GM18505 (cell line): ENCODE results near the gene HDAC9.

Source experiments
- ATAC-seq: cut with Tn5 transposase; IDR thresholded peaks from one replicate; pipeline ENCODE4 v1.9.1; 2021; ENCODE audit not compliant: unreplicated experiment
- POLR2A ChIP-seq: IDR thresholded peaks from 4 replicates; pipeline ENCODE4 v1.6.1; 2011; ENCODE audit warnings: borderline replicate concordance; ENCODE audit not compliant: insufficient read depth, insufficient read length; ENCODE audit errors: extremely low read depth

Gene HDAC9

GRCh38 chr7:18503126-18503866 is 7.7 kb downstream of the HDAC9 start:
- TF ChIP-seq POLR2A, result no peak
- ATAC-seq, result no peak

GRCh38 chr7:18504965-18505364 is 9.4 kb downstream of the HDAC9 start:
- no peak for ATAC-seq
- TF ChIP-seq POLR2A, result no peak

- TF ChIP-seq POLR2A, result no peak
- peak; percentile 41 for ATAC-seq
These were observed 10.4 kb downstream of the HDAC9 start for GRCh38 chr7:18505870-18506460.

GRCh38 chr7:18508443-18509427 is 13.2 kb downstream of the HDAC9 start:
- peak; percentile 88 for ATAC-seq

GRCh38 chr7:18509481-18509880 is 13.9 kb downstream of the HDAC9 start:
- no peak for TF ChIP-seq POLR2A
- ATAC-seq, result no peak

More at GRCh38 chr7:18508443-18509427, 13.2 kb downstream of the HDAC9 start:
- peak; percentile 47 for TF ChIP-seq POLR2A

GRCh38 chr7:18511351-18512140 is 16.0 kb downstream of the HDAC9 start:
- TF ChIP-seq POLR2A, result no peak
- no peak for ATAC-seq

- no peak for ATAC-seq
- TF ChIP-seq POLR2A, result no peak
These were observed 17.8 kb downstream of the HDAC9 start for GRCh38 chr7:18513343-18513742.

- ATAC-seq, result no peak
- no peak for TF ChIP-seq POLR2A
These were observed 19.5 kb downstream of the HDAC9 start for GRCh38 chr7:18515067-18515466.

GRCh38 chr7:18517646-18518045 is 22.1 kb downstream of the HDAC9 start:
- TF ChIP-seq POLR2A, result no peak
- ATAC-seq, result no peak

- TF ChIP-seq POLR2A, result no peak
- no peak for ATAC-seq
These were observed 23.0 kb downstream of the HDAC9 start for GRCh38 chr7:18518555-18518954.

GRCh38 chr7:18520450-18521235 is 25.1 kb downstream of the HDAC9 start:
- no peak for TF ChIP-seq POLR2A
- peak; percentile 77 for ATAC-seq

- no peak for ATAC-seq
- TF ChIP-seq POLR2A, result no peak
These were observed 25.7 kb downstream of the HDAC9 start for GRCh38 chr7:18521236-18521589.
